ELF-1 (cell line): ENCODE data around the gene USP22.
A peak's percentile ranks its signal among the peaks of the same experiment; 100 is the strongest.

Experiments used
- DNase-seq: peaks from one replicate; pipeline ENCODE4 v3.0.0-alpha.2; 2016; ENCODE audit warnings: low read depth, low spot score

USP22 gene

DNA sequence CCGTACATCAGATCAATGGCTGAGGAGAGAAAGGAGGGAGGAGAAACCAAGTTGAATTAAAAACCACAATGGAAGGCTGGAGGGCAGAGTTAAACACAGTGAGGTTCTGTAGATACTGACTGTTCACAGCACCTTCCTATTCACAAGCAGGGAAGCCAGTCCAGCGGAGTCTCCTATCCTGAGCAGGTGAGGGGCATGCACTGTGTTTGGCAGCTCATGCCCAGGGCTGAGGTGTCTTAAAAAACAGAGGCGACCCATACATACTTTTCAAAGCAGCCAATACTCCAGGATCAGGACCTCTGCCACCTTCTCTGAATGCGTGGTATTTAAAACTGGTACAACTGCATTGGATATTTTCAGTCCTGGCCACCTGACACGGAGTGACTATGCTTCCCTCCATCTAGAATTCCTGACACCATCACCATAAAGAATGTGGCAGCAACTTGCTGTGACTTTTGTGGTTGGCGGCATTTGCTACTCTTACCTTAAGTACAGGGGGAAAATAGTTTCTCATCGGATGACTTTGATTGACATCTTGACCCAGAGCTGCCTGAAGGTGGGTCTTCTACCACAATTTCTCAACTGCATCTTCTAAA is 21.5 kb downstream of the USP22 start:
- DNase-seq: no peak

DNA sequence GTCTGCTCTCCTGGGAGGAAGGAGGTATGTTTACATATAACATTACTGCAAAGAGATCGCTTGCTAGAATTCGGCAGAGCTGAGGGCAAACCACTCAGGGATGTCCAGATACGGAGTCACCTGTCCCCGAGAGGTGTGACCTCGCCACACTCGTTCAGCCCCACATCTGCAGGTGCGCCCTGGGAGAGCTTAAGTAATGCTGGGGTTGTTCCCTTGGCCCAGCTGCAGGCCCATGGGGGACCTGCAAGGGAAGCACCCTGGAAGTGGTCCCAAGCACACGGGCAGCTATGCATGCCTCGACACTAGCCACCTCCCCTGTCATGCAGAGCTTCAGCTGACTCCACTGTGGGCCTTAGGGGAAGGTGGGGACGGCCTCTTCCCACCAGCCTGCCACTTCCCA is 22.2 kb downstream of the USP22 start:
- DNase-seq: no peak

DNA sequence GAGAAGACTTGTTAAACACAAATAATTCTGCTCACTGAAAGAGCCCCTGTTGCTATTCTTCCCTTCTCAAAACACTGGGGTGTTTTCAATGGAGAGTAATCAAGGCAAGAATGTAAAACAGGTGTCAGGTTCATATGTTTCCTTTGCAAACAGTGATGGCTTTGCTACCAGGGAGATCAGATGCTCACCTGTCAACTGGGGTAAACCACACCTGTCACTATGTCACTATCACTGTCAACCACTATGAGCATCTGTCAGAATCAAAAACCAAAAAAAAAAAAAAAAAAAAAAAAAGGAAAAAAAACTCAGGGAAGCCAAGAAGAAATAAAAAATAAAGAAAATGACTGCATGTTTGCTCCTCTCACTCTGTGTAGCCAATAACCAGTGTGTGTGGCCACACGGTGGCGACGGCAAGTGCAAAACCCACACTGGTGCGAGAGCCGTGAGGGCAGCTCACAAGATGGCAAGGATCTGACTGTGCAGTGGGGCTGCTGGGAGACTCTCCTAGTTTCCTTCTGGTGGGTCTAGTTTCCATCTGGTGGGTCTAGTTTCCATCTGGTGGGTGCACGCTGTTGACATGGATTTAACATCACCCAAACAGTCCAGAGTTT is 22.7 kb downstream of the USP22 start:
- peak; percentile 38 for DNase-seq

DNA sequence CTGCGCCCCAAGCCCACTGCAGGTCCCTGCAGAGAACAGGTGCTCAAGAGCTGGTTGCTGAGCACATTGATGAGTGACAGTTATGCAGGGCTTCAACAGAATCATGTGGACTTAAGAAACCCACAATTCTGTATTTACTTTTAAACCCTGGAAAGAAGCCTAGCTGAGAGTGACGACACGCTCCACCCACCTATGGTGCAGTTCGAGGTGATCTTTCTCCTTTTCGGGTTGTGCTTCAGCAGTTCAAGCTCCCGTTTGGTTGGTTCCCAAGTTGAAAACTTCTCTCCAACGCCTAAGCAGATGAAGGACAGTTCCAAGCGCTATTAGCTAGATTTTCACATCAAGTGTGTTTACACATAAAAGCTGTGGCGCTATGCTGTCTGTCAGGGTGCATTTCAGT is 23.9 kb downstream of the USP22 start:
- no peak for DNase-seq

DNA sequence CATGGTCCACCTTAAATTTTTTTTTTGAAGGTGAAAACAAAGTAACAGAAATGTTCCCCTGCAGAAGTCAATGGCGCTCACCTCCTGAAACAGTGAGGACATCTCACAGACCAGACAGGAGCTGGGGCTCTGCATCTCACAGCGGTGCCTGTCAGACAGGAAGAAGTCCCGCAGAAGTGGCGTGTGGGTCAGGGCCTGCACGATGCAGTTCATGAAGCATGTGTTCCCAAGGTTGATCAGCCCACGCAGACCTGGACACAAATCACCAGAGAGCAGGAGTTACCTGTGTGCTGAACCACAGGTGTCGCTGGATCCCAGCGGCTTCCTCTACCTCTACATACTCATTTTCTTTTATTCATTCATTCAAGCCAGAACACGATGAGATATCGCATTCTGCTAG is 24.9 kb downstream of the USP22 start:
- DNase-seq: no peak

DNA sequence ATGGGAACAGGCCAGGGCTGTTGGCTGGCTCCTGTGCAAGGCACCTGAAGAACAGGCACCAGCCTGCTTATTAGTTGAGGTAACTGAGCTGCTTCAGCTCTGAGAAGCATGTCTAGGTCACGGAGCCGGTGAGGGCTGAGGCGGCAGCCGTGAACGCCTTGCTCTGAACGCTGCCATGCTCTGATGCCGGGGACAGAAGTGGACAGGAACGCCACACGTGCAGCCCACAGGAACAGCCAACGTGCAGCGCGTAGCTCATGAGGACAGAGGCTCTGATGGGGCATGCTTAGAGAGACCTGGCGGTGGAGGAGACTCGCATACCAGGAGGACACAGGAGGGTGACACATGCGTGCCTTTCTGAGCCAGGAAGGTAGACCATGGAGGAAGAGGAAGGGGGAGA is 25.6 kb downstream of the USP22 start:
- DNase-seq: no peak

DNA sequence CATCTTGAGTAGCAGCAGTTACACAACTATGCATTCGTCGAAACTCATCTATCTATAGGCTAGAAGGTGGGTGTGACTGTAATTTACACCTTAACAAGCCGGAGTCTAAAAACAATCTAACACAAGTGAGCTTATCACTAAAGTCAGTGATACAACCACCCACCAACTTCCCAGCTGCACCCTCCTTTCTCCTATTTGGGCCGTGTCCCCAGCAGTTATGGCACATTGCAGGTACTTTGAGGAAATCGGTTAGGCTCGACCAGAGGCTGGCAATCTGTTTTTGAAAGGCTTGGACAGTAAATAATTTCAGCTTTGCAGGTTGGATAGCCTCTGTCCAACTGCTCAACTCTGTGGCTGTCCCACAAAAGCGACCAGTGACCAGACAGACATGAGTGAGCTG is 26.0 kb downstream of the USP22 start:
- no peak for DNase-seq

DNA sequence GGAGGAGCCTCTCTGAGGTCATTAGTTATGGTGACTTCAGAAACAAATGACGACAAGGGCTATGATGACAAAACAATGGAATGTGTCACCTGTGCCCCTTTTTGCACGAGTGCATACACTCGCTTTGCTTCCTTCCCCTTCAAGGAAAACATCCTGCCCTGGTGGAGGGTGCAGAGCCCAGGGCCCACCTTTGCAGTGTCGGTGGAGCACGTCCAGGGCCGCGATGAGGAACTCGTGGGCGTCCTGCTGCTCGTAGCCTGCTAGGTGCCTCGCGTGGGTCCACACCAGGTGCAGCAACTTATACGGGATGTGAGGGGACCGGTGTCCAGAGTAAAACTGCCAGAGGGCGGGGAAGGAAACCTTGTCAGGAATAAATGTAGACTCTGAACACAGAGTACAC is 27.2 kb downstream of the USP22 start:
- DNase-seq: no peak

DNA sequence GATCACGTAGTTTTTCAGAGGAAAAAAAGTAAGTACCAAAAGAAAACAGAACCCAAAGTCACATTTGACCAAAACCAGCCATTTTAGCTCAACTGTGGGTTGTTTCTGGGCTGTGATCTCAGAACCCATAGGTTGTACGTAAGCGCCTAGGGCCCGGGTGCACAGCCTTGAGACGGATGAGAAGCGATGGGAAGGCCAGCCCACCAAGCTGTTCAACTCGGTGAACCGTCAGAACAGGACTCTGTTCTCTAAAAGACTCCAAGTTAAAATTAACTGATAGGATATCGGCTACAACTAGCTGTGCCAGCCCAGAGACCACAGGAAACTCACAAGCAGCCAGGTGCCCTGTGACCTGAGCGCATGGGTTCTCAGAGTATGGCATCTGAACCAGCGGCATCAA is 28.3 kb downstream of the USP22 start:
- DNase-seq: no peak

DNA sequence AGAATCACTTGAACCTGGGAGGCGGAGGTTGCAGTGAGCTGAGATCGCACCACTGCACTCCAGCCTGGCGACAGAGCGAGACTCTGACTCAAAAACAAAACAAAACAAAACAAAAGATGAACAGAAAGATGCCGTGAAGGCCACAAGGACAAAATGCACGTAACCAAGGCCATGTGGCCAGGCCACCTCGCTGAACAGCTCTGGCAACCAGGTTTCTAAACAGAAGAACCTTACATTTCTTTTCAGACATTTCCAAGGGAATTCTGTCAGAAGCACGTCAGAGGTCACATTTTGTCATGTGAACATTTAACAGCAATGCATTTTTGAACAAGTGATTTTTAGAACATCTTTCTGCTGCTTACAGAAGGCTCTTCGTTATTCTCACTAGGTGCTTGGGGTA is 28.8 kb downstream of the USP22 start:
- no peak for DNase-seq

DNA sequence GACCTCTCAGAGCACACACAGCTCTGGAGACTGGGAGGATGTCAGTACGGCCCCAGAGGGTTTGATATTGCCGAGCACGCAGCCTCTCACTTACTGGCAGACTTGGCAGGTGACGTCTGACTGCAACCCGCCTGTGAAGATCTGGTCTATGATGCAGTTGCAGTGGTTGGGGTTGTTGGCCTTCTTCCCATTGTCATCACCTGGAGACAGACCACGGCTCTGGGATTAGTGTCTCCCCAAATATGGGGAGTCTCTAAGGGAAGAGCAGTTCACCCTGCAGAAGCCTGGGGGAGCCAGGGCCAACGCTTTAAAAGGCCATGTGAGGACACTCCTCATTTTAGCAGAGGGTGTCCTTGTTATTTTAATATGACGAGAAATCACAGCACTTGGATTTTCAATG is 30.1 kb downstream of the USP22 start:
- DNase-seq: no peak

DNA sequence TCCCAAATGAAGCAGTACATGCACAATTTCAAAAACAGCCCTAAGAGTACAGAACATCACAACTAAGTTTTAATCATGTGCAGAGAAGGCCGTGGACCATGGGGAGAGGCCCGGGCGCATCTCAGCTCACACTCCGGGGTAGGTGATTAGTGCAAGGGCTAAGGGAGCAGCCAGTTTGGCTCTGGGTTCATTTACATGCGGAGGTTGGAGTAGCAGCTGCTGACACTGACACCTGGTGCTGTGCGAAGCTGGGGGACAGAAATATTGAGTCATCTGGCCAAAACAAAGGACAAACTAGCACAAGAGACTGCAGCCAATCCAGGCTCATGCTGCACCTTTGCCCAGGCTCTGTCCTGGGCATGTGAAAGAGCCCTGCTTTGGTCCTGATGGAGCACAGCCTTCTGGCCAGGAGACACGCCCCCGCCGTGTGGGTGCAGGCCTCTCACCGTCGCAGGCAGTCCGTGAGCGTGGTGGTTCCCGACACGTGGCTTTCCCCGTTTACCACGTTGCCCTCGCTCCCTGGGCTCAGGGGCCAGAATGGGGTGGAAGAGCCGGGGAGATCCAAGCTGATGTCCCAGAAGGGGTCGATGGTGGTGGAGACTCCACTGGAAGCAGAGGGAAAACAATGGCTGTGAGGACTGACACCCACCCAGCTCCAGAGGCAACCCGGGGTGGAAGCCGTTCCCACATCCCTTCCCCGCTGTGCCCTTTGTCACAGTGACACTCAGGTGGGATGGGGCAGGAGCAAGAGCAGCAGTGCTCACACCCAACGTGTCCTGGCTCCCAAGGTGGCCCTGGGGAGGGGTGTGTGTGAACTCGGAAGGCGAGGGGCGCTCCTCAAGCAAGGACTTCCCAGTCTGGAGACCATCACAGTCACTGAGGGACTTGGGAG is 31.9 kb downstream of the USP22 start:
- DNase-seq: no peak

DNA sequence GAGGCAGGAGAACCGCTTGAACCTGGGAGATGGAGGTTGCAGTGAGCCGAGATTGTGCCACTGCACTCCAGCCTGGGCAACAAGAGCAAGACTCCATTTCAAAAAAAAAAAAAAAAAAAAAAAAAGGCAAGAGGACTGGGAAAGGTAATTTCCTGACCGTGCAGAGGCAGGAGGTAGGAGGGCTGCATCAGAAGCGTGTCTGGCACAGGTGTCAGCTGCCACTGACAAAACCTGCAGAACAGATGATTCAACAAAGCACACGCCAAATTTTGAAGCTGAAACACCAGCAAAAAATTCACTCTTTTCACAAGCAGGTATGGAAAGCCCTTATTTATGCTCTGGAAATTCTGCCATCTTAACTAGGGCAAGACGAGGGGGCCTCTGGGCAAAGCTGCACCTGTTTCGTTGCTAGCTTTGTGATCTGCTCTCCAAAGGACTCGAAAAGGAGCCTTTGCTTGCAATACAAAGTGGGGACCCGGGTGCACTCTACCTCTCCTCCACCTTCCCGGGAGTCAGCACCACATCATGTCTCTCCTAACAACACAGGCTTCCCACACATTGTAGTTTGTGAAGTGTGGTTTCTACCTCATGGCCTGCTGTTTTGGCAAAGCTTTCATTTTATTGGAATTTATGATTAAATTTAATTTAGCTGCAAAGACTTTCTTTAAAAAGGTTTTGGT is 33.7 kb downstream of the USP22 start:
- DNase-seq: no peak

DNA sequence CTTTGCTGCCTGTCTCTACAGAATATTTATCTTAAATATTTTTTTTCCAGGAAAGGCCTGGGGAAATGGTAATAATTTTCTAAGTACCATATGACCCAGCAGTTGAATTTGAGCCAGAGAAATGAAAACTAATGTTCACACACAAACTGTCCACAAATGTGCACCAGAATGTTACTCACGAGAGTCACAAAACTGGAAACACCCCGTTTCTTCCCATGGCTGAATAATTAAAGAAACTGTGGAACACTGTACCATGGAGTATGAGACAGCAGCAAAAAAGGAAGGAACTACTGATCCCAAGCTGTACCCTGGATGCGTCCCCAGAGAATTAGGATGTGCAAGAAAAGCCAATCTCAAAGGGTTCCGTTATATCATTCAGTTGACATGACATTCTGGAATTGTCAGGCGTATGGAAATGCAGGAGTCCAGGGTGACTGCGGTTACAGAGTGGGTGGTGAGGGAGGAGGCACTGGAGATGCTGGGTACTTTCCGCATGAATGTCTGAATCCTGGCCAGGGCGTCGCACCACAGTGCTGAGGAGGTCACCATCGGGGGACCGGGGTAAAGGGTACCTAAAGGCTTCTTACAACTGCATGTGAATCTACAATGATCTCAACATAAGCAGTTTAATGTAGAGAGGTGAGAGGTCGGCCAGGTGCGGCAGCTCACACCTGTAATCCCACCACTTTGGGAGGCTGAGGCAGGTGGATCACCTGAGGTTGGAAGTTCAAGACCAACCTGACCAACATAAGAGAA is 34.5 kb downstream of the USP22 start:
- no peak for DNase-seq

DNA sequence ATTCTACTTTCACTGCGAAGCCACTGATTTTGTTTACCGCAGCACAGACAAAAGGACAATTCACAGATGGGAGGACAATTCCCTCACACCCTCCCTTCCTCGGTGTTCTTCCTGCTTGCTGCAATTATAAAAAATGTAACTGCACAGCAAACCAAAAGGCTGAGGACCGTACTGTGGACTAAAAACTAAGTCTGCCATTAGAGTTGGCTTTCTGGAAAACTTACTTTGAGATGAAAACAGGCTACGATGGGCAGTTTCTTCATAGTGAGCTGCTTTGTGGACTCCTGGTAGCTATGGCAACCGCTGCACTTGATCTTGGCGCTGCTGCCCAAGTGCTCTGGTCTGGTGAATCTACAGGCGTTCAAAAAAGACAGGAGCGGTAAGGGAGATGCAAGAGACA is 35.2 kb downstream of the USP22 start:
- no peak for DNase-seq

DNA sequence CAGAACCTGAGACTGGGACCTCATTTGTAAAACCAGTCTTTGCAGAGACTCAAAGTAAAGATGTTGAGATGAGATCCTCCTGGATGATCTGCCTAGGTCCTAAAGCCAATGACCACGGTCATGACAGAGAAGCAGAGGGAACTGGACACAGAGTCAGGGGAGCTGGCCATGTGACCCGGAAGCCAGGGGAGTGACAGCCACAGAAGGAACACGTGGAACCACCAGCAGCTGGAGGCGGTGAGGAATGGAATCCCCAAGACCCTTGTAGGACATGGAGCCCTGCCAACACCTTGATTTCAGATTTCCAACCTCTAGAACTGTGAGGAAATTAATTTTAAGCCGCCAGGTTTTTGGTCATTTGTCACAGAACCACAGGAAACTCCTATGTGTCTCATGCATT is 37.0 kb downstream of the USP22 start:
- DNase-seq: no peak

DNA sequence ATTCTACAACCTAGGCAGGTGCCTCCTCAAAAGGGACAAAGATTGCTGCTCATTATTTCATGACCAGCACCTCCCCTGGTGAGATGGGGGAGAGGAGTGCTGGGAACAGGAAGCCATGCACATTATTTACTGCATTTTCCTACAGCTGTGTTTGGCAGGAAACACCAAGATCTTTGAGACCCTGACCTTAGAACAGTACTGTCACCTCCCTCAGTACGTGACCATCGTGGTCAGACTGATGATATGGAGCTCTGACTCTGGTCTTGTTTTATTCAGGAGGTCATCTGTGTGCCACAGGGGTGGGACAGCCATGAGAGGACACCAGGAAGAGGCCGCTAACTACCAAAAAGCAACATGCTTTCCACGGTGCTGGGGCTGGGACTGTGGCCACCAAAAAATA is 37.4 kb downstream of the USP22 start:
- no peak for DNase-seq

DNA sequence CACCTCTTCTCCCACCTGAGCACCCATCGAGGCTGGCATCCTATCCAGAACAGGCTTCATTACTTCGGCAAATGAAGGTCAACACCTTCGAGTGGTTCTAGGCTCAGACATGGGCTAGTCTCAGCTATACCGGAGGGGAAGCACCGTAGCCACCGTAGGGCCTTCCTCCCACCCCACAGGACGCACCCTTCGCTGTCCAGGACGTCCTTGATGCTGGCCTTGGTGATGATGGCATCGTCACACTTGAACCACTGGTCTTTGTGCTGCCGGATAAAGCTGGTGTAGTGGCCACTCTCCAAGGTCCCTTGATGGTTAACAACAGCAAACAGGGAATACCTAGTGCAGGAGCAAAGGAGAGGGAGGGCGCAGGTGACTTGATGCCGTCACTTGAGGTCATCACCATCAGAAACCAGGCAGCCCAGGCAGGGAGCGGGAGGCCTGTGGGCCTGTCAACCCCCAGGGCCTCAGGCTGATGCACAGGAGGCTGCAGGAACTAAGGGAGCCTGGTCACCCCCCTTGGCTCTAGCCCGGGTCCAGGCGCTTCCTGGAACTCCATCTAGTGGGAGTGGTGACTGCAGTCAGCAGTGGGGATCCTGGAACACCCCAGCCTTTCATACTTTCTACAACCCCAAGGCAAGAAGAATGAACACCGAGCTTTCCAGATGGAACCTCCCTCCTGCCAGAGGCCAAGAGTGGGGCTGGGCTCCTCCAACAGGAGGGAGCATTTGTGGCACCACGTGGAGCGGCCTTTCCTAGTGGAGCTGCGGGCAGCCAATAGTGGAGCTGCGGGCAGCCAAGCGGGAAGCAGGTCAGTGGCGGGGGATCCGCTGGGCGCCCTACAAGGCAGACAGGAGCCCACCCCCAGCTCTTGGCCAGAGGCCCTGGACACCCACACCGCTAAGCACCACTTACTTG is 38.5 kb downstream of the USP22 start:
- DNase-seq: no peak

DNA sequence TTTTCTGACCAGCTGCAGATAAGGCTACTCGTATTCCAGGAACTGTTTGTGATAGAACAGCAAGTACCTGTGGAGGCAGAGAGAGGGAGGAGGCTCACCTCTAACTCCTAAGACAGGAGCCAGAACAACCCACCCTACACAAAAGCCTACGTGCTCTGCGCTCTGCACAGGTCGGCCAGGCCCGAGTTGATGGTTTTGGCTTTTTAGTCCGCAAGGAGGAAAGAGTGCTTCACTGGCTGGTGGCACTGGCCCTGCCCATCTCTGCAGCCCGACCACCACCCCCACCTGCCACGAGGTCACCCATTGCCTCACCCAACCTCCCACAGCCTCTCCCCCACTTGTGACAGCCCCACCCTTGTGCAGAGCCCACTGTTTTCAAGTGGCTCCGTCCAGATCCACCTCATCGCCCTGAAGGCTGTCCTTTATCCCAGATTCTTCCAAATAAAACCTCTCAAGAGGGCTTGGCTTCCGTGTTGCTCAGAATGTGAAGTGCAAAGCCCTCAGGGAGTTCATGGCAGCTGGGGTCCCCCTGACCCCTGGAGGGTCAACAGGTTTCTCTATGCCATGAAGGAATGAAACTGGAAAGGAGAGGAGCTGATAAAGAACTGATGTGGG is 39.7 kb downstream of the USP22 start:
- DNase-seq: no peak

DNA sequence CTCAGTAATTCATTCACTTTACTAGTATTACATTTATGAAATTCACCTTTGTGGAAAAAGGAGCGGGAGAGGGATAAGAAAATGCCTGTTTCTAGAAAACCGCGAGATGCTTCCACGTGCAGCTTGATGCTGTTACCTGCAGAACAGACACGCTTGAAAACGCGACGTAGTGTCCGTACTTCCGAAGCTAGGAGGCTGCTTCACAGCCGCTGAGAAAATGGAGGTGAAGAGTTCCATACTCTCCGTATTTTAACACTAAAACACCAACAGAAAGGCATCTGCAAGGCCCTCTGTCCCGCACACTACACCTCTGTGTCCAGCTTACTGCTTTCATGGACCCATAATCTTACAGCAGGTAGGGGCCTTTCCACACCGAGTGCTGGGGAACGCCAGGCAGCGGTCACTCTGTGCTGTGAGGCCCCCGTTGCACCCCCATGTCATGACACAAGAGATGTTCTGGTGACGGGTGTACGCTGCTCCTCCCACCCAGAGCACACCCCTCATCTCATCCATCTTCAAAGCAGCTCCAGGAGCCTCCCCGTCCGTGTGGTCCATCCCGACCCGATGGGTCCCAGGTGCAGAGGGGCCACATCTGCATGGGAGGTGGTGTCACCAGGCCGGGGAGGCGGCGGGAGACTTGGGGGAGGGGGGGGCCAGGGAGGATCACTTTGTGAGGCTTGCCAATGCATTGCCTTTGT is 40.4 kb downstream of the USP22 start:
- no peak for DNase-seq
